ENCODE data around the gene TACC2.

TACC2 gene

GRCh38 chr10:122293156-122293960 is 304.4 kb downstream of the TACC2 start:
- no peak for DNase-seq
- H3K4me2 ChIP-seq (ENCODE audit: low read length), result no peak overlapping the region
- no peak overlapping the region for H3K4me3 ChIP-seq (ENCODE audit: low read length)
- H3K79me1 ChIP-seq (ENCODE audit: low read length), result no peaks in the 10 kb centered on the region
- H2BK120ac ChIP-seq (ENCODE audit: low read depth, low read length), result no peak overlapping the region
- no peaks in the 10 kb centered on the region for H3K79me2 ChIP-seq (ENCODE audit: control insufficient read depth, insufficient read depth, low read length)
- no peak overlapping the region for H2AK5ac ChIP-seq (ENCODE audit: low read length)
- no peak overlapping the region for H3K27ac ChIP-seq (ENCODE audit: low read depth, low read length)
- H3K23ac ChIP-seq (ENCODE audit: low read length), result no peak overlapping the region
- H4K5ac ChIP-seq (ENCODE audit: low read length), result no peak overlapping the region
- no peaks in the 10 kb centered on the region for H3K27me3 ChIP-seq (ENCODE audit: insufficient read depth, low read length, poor library complexity)
- no peaks in the 10 kb centered on the region for H3K36me3 ChIP-seq (ENCODE audit: control insufficient read depth, insufficient read depth, low read length)
- no peak overlapping the region for H2BK15ac ChIP-seq (replicated peaks; ENCODE audit: low read depth)
- no CpG with 5 or more reads among the region's 10 CpGs for WGBS (ENCODE audit: extremely low coverage, insufficient coverage, low lambda C conversion rate)
- no peaks in the 10 kb centered on the region for H3K4me1 ChIP-seq (ENCODE audit: control insufficient read depth, low read depth, low read length)
- H3K18ac ChIP-seq (ENCODE audit: low read length), result no peak overlapping the region
- no peak overlapping the region for H3K4ac ChIP-seq (ENCODE audit: low read depth, low read length)
- H4K8ac ChIP-seq (ENCODE audit: low read depth, low read length), result no peak overlapping the region
- no peak overlapping the region for H3K56ac ChIP-seq (ENCODE audit: low read length)
- no peak overlapping the region for H3K9ac ChIP-seq (ENCODE audit: low read length)
- no peak overlapping the region for H2BK5ac ChIP-seq (ENCODE audit: low read length)

- H3K79me2 ChIP-seq (ENCODE audit: control insufficient read depth, insufficient read depth, low read length), result no peaks in the 10 kb centered on the region
- H2BK5ac ChIP-seq (ENCODE audit: low read length), result no peak overlapping the region
- no peak overlapping the region for H2AK5ac ChIP-seq (ENCODE audit: low read length)
- peak; percentile 23 for DNase-seq
- H3K4ac ChIP-seq (ENCODE audit: low read depth, low read length), result no peak overlapping the region
- H3K4me3 ChIP-seq (ENCODE audit: low read length), result no peak overlapping the region
- H3K79me1 ChIP-seq (ENCODE audit: low read length), result no peaks in the 10 kb centered on the region
- no peaks in the 10 kb centered on the region for H3K36me3 ChIP-seq (ENCODE audit: control insufficient read depth, insufficient read depth, low read length)
- H3K27me3 ChIP-seq (ENCODE audit: insufficient read depth, low read length, poor library complexity), result no peaks in the 10 kb centered on the region
- H3K4me2 ChIP-seq (ENCODE audit: low read length), result no peak overlapping the region
- no peak overlapping the region for H3K9ac ChIP-seq (ENCODE audit: low read length)
- no peak overlapping the region for H4K8ac ChIP-seq (ENCODE audit: low read depth, low read length)
- H4K5ac ChIP-seq (ENCODE audit: low read length), result no peak overlapping the region
- WGBS (ENCODE audit: extremely low coverage, insufficient coverage, low lambda C conversion rate), result no CpG with 5 or more reads among the region's 4 CpGs
- no peak overlapping the region for H3K27ac ChIP-seq (ENCODE audit: low read depth, low read length)
- no peak overlapping the region for H2BK120ac ChIP-seq (ENCODE audit: low read depth, low read length)
- no peak overlapping the region for H3K18ac ChIP-seq (ENCODE audit: low read length)
- no peaks in the 10 kb centered on the region for H3K4me1 ChIP-seq (ENCODE audit: control insufficient read depth, low read depth, low read length)
- H3K56ac ChIP-seq (ENCODE audit: low read length), result no peak overlapping the region
- H2BK15ac ChIP-seq (replicated peaks; ENCODE audit: low read depth), result no peak overlapping the region
- H3K23ac ChIP-seq (ENCODE audit: low read length), result no peak overlapping the region
Observed at GRCh38 chr10:122293961-122294380, 305.0 kb downstream of the TACC2 start.

- Histone ChIP-seq H3K4ac (ENCODE audit: low read depth, low read length) (no peak overlapping the region), H3K23ac (ENCODE audit: low read length) (no peak overlapping the region), H3K4me2 (ENCODE audit: low read length) (no peak overlapping the region), H3K36me3 (ENCODE audit: control insufficient read depth, insufficient read depth, low read length) (no peaks in the 10 kb centered on the region), H4K8ac (ENCODE audit: low read depth, low read length) (no peak overlapping the region), H3K56ac (ENCODE audit: low read length) (no peak overlapping the region), H2BK15ac (replicated peaks; ENCODE audit: low read depth) (no peak overlapping the region), H3K27me3 (ENCODE audit: insufficient read depth, low read length, poor library complexity) (no peaks in the 10 kb centered on the region), H3K9ac (ENCODE audit: low read length) (no peak overlapping the region), H2BK5ac (ENCODE audit: low read length) (no peak overlapping the region), H2AK5ac (ENCODE audit: low read length) (no peak overlapping the region), H3K79me1 (ENCODE audit: low read length) (no peaks in the 10 kb centered on the region), H3K18ac (ENCODE audit: low read length) (no peak overlapping the region), H3K4me3 (ENCODE audit: low read length) (no peak overlapping the region), H3K27ac (ENCODE audit: low read depth, low read length) (no peak overlapping the region), H2BK120ac (ENCODE audit: low read depth, low read length) (no peak overlapping the region), H3K79me2 (ENCODE audit: control insufficient read depth, insufficient read depth, low read length) (no peaks in the 10 kb centered on the region), H4K5ac (ENCODE audit: low read length) (no peak overlapping the region), H3K4me1 (ENCODE audit: control insufficient read depth, low read depth, low read length) (no peaks in the 10 kb centered on the region)
- no CpG with 5 or more reads among the region's 12 CpGs for WGBS (ENCODE audit: extremely low coverage, insufficient coverage, low lambda C conversion rate)
- no peak for DNase-seq
Observed at GRCh38 chr10:122294511-122295450, 305.8 kb downstream of the TACC2 start.

GRCh38 chr10:122295451-122295809 is 306.5 kb downstream of the TACC2 start:
- Histone ChIP-seq H3K79me2 (ENCODE audit: control insufficient read depth, insufficient read depth, low read length) (no peaks in the 10 kb centered on the region), H2BK15ac (replicated peaks; ENCODE audit: low read depth) (no peak overlapping the region), H3K9ac (ENCODE audit: low read length) (no peak overlapping the region), H3K27ac (ENCODE audit: low read depth, low read length) (no peak overlapping the region), H3K23ac (ENCODE audit: low read length) (no peak overlapping the region), H3K4me1 (ENCODE audit: control insufficient read depth, low read depth, low read length) (no peaks in the 10 kb centered on the region), H3K27me3 (ENCODE audit: insufficient read depth, low read length, poor library complexity) (no peaks in the 10 kb centered on the region), H3K36me3 (ENCODE audit: control insufficient read depth, insufficient read depth, low read length) (no peaks in the 10 kb centered on the region), H3K18ac (ENCODE audit: low read length) (no peak overlapping the region), H2BK120ac (ENCODE audit: low read depth, low read length) (no peak overlapping the region), H3K56ac (ENCODE audit: low read length) (no peak overlapping the region), H3K4me2 (ENCODE audit: low read length) (no peak overlapping the region), H4K5ac (ENCODE audit: low read length) (no peak overlapping the region), H2BK5ac (ENCODE audit: low read length) (no peak overlapping the region), H3K79me1 (ENCODE audit: low read length) (no peaks in the 10 kb centered on the region), H2AK5ac (ENCODE audit: low read length) (no peak overlapping the region), H3K4me3 (ENCODE audit: low read length) (no peak overlapping the region), H3K4ac (ENCODE audit: low read depth, low read length) (no peak overlapping the region), H4K8ac (ENCODE audit: low read depth, low read length) (no peak overlapping the region)
- WGBS (ENCODE audit: extremely low coverage, insufficient coverage, low lambda C conversion rate), result no CpG with 5 or more reads among the region's 4 CpGs
- DNase-seq, result no peak

- Histone ChIP-seq H2BK5ac (ENCODE audit: low read length) (no peak overlapping the region), H3K18ac (ENCODE audit: low read length) (no peak overlapping the region), H4K8ac (ENCODE audit: low read depth, low read length) (no peak overlapping the region), H3K79me2 (ENCODE audit: control insufficient read depth, insufficient read depth, low read length) (no peaks in the 10 kb centered on the region), H3K23ac (ENCODE audit: low read length) (no peak overlapping the region), H3K36me3 (ENCODE audit: control insufficient read depth, insufficient read depth, low read length) (no peaks in the 10 kb centered on the region), H3K27me3 (ENCODE audit: insufficient read depth, low read length, poor library complexity) (no peaks in the 10 kb centered on the region), H3K56ac (ENCODE audit: low read length) (no peak overlapping the region), H2AK5ac (ENCODE audit: low read length) (no peak overlapping the region), H3K79me1 (ENCODE audit: low read length) (no peaks in the 10 kb centered on the region), H3K4ac (ENCODE audit: low read depth, low read length) (no peak overlapping the region), H3K27ac (ENCODE audit: low read depth, low read length) (no peak overlapping the region), H4K5ac (ENCODE audit: low read length) (no peak overlapping the region), H3K4me1 (ENCODE audit: control insufficient read depth, low read depth, low read length) (no peaks in the 10 kb centered on the region), H3K9ac (ENCODE audit: low read length) (no peak overlapping the region), H3K4me3 (ENCODE audit: low read length) (no peak overlapping the region), H3K4me2 (ENCODE audit: low read length) (no peak overlapping the region), H2BK15ac (replicated peaks; ENCODE audit: low read depth) (no peak overlapping the region), H2BK120ac (ENCODE audit: low read depth, low read length) (no peak overlapping the region)
- DNase-seq, result no peak
- WGBS (ENCODE audit: extremely low coverage, insufficient coverage, low lambda C conversion rate), result no CpG with 5 or more reads among the region's 8 CpGs
Observed at GRCh38 chr10:122296363-122297120, 307.6 kb downstream of the TACC2 start.

Measured in mesendoderm (in vitro differentiated cells).